Vagina (tissue), 2 donors: ENCODE results near the gene ISOC1.

Experiments
- CTCF ChIP-seq, 3 experiments: fragments of 450-650 bp in 2 of 3; fragments of 200-600 bp in 1 of 3; sonication (generic) in 1 of 3; IDR thresholded peaks; one replicate each; pipeline ENCODE4 v1.5.1; 2017 to 2019; ENCODE audit warnings: antibody characterized with exemption in 3 of 3, mild to moderate bottlenecking in 2 of 3, moderate library complexity in 2 of 3
- POLR2AphosphoS5 ChIP-seq, 2 donors: sonication (generic); formaldehyde crosslinking; IDR thresholded peaks; one replicate each; pipeline ENCODE4 v1.9.0; 2017; ENCODE audit warnings: antibody characterized with exemption in 2 of 2, mild to moderate bottlenecking in 2 of 2, low read depth in 1 of 2; ENCODE audit not compliant: insufficient read depth in 1 of 2

GRCh38 chr5:129046151-129046550 lies 48.4 kb upstream of the ISOC1 start:
- no peak for TF ChIP-seq POLR2AphosphoS5 (IDR thresholded peaks at IDR 0.05; ENCODE audit: insufficient read depth in 1 of 2, low read depth in 1 of 2)
- no peak for TF ChIP-seq CTCF (IDR thresholded peaks at IDR 0.05)
